ENCODE measurements around the gene FBXL7. TPM values are rescaled to one million over a fixed set of nuclear protein-coding genes. Genes with fewer than 3 reads are reported as not detected.

FBXL7 gene
- total and polyA plus RNA-seq, 9 of the 15 experiments (the other 6 are each of a cell fraction or from before 2014, with no cell fraction given) = 0.04 to 0.08 TPM; not detected in 7

DNA sequence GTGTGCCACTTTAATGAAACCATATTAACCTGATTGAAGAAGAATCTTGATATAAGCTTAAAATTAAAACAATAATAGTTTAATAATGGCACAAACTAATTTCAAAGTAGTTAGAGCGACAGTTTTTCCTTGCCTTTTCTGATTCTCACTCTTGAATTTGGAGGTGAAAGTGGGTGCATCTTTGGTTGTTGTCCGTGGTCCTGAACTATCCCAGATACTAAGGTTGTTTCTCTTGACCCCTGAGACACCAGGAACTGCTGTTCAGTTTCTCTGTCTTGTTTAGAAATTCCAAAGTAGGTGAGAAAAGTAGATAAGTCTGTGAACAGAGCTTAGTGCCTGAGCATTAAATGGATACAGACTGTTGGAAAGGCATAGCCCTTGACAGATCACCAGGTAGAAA is 274.7 kb downstream of the FBXL7 start:
- no peaks in the 10 kb centered on the region for H3K9me1 ChIP-seq (ENCODE audit: control insufficient read depth, insufficient read depth, low read length)
- H2AFZ ChIP-seq (ENCODE audit: low read depth, low read length) = no peak overlapping the region
- H3K4me2 ChIP-seq (ENCODE audit: insufficient read depth, low read length) = no peak overlapping the region
- no peak overlapping the region for H3K4me3 ChIP-seq
- FAIRE-seq = no peak
- CTCF ChIA-PET (ENCODE audit: low intra/inter-chr PET ratio) = no interaction called here
- BruUV-seq (replicated peaks) = no TSS peak
- H3K79me2 ChIP-seq (ENCODE audit: control insufficient read depth, insufficient read depth, low read length) = no peaks in the 10 kb centered on the region
- H4K20me1 ChIP-seq (replicated peaks; ENCODE audit: control insufficient read depth, insufficient read depth, low read length) = no peaks in the 10 kb centered on the region
- 0 out of 2 replicates have a peak, but pooled peaks have one; percentile 32 for TF ChIP-seq REST (IDR thresholded peaks at IDR 0.05; ENCODE audit: borderline replicate concordance)
- TF ChIP-seq REST (CRISPR knock-in tag; IDR thresholded peaks at IDR 0.05; ENCODE audit: low read depth) = no peak
- TF ChIP-seq U2AF1 (optimal IDR thresholded peaks at IDR 0.05; ENCODE audit: low read depth, low read length) = no peak
- no peak for TF ChIP-seq MXD1 (CRISPR knock-in tag; IDR thresholded peaks at IDR 0.05; ENCODE audit: borderline replicate concordance, poor library complexity, severe bottlenecking)
- H3K27me3 ChIP-seq (ENCODE audit: control insufficient read depth in 2 of 2, insufficient read depth in 2 of 2, low read length in 2 of 2) = no peaks in the 10 kb centered on the region
- no peak for DNase-seq (ENCODE audit: extremely low read depth in 1 of 4, low spot score in 3 of 4)
- 0% methylated on average over 2 of the region's 2 CpGs for WGBS (ENCODE audit: insufficient coverage, low coverage, missing lambda C conversion rate)
- POLR2A ChIA-PET = no interaction called here
- no peak overlapping the region for H3K9ac ChIP-seq (ENCODE audit: insufficient read depth in 1 of 2, low read depth in 2 of 2, low read length in 2 of 2)
- no peak for ATAC-seq
- H3K9me3 ChIP-seq (replicated peaks; ENCODE audit: control insufficient read depth, insufficient read depth, low read depth, low read length) = no peaks in the 10 kb centered on the region
- no peaks in the 10 kb centered on the region for H3K4me1 ChIP-seq (replicated peaks in 1 of 2; ENCODE audit: control insufficient read depth in 2 of 2, insufficient read depth in 2 of 2, low read length in 2 of 2)
- no peak overlapping the region for H3K27ac ChIP-seq (ENCODE audit: extremely low read depth, low read depth, low read length)
- intact Hi-C loops (cut with micrococcal nuclease) = no loop called here
- H3K36me3 ChIP-seq (ENCODE audit: control insufficient read depth, insufficient read depth, low read length) = no peaks in the 10 kb centered on the region
- in situ Hi-C loops (cut with MboI) = no loop called here

All from K562 (cell line).